ENCODE results near the gene ADRA2B. TPM values are rescaled to one million over a fixed set of nuclear protein-coding genes. Genes with fewer than 3 reads are reported as not detected.

The ADRA2B gene
- polyA plus RNA-seq, 2 of the 4 experiments (the other 2 are of a cell fraction): 0.03 to 0.05 TPM

DNA sequence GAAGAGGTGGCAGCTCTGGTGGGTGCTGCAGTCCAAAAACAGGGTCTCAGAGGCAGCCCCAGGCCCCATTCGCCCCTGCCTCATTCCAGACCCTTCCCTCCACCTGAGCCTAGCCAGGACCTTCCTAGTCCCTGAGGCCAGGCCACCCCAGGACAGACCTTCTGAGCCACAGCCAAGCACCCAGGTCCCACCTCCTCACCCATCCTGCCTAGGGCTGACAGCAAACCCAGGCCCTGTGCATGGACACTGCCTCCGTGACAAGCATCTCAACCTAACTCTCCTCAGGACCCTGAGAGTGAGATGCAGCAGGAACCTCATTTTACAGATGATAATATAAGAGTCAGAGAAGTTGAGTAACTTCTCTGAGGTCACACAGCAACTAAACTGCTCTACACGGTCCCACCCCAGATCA, 15.5 kb downstream of the ADRA2B start:
- WGBS (ENCODE audit: missing lambda C conversion rate): 46% methylated on average over 3 of the region's 3 CpGs
- TF ChIP-seq HOXB13 (CRISPR knock-in tag; IDR thresholded peaks at IDR 0.05; ENCODE audit: low read depth) (no peak), ZFP36 (IDR thresholded peaks at IDR 0.05; ENCODE audit: borderline replicate concordance, partially characterized antibody) (peak; percentile 41), TP53 (CRISPR knock-in tag; IDR thresholded peaks at IDR 0.05) (no peak), HOXB5 (CRISPR knock-in tag; IDR thresholded peaks at IDR 0.05) (no peak), TFCP2L1 (CRISPR knock-in tag; IDR thresholded peaks at IDR 0.05) (no peak), EHF (CRISPR knock-in tag; IDR thresholded peaks at IDR 0.05) (no peak), SMC3 (IDR thresholded peaks at IDR 0.05) (no peak), KDM1A (IDR thresholded peaks at IDR 0.05; ENCODE audit: low read depth) (peak; percentile 43; the same call in 1 of the 2 replicates), EHMT2 (IDR thresholded peaks at IDR 0.05; ENCODE audit: low read depth) (no peak)
- H3K4me3 ChIP-seq: no peak overlapping the region
- peaks cover 11% of the 10 kb centered on the region for H3K9me3 ChIP-seq
- ChIA-PET CTCF (interaction anchor here (15.3 kb wide), 1 partner anchor 14 kb away, joined by 126 read pairs; the partner anchor contains the start of gene ADRA2B), POLR2A (no interaction called here)
- no peaks in the 10 kb centered on the region for H3K4me1 ChIP-seq
- FAIRE-seq: no peak
- H3K4me2 ChIP-seq: no peak overlapping the region
- no peak overlapping the region for H3K27ac ChIP-seq
- no peak for DNase-seq (ENCODE audit: low read depth in 1 of 2, low spot score in 1 of 2)
- no peak for ATAC-seq

- Histone ChIP-seq H3K4me1 (no peaks in the 10 kb centered on the region), H3K27ac (0 out of 6 replicates have a peak overlapping the region, but pooled peaks of 1 of the 2 experiments have one; percentile 13), H3K9me3 (peaks cover 4% of the 10 kb centered on the region), H3K4me3 (no peak overlapping the region), H3K4me2 (no peak overlapping the region)
- ChIA-PET CTCF (interaction anchor here (15.3 kb wide), 1 partner anchor 14 kb away, joined by 126 read pairs; the partner anchor contains the start of gene ADRA2B), POLR2A (interaction anchor here (1.2 kb wide), 1 partner anchor 13 kb away, joined by 3 read pairs; no protein-coding TSS in a partner anchor)
- ATAC-seq: no peak
- DNase-seq (ENCODE audit: low read depth in 1 of 2, low spot score in 1 of 2): no peak
- WGBS (ENCODE audit: missing lambda C conversion rate): 75% methylated on average over 10 of the region's 12 CpGs
- no peak for FAIRE-seq
- TF ChIP-seq GATA3 (IDR thresholded peaks at IDR 0.05; ENCODE audit: borderline replicate concordance): no peak
- TF ChIP-seq RCOR1 (IDR thresholded peaks at IDR 0.05; ENCODE audit: low read depth, low read length): no peak
- no peak for TF ChIP-seq RARB (CRISPR knock-in tag; IDR thresholded peaks at IDR 0.05)
- no peak for TF ChIP-seq MYC (IDR thresholded peaks at IDR 0.05; ENCODE audit: borderline replicate concordance, low read length)
- TF ChIP-seq EP300 (IDR thresholded peaks at IDR 0.05): no peak
- peak; percentile 24 for TF ChIP-seq ZFP36 (IDR thresholded peaks at IDR 0.05; ENCODE audit: borderline replicate concordance, partially characterized antibody)
- TF ChIP-seq RFX5 (IDR thresholded peaks at IDR 0.05): no peak
- TF ChIP-seq, protein P1, sequence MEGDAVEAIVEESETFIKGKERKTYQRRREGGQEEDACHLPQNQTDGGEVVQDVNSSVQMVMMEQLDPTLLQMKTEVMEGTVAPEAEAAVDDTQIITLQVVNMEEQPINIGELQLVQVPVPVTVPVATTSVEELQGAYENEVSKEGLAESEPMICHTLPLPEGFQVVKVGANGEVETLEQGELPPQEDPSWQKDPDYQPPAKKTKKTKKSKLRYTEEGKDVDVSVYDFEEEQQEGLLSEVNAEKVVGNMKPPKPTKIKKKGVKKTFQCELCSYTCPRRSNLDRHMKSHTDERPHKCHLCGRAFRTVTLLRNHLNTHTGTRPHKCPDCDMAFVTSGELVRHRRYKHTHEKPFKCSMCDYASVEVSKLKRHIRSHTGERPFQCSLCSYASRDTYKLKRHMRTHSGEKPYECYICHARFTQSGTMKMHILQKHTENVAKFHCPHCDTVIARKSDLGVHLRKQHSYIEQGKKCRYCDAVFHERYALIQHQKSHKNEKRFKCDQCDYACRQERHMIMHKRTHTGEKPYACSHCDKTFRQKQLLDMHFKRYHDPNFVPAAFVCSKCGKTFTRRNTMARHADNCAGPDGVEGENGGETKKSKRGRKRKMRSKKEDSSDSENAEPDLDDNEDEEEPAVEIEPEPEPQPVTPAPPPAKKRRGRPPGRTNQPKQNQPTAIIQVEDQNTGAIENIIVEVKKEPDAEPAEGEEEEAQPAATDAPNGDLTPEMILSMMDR (IDR thresholded peaks at IDR 0.05): no peak
Observed at GRCh38 chr2:96099861-96100798, 16.2 kb downstream of the ADRA2B start.

DNA sequence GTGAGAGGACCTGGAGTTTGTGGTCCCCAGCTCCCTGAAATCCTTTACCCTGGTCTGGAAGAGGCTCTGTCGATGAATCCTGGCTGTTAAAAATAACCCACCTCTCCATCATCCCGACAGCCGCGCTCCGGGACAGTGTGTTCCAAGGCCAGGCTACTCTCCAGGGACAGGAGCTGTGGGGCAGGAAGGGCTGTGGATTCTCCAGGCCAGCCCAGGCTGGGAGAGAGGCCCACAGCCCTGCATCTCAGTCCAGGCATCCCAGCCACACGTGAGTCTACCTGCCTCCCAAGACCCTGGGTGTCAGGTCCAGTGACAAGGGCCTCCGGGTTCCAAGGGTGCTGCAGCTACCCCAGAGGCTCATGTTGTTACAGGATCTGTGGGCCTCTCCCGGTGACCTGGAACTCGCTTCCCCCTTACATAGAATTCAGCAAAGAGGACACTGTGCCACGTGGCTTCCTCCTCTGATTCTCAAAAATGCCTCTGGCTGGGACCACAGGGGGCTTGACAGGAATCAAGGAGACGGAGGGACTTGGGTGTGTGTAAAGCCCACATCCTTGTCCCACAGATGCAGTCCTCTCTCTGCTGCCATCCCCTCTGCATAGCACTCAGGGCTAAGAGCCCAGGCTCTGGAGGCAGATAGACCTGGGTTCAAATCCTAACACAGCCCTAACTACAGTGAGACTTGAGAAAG, 17.3 kb downstream of the ADRA2B start:
- 80% methylated on average over 11 of the region's 11 CpGs for WGBS (ENCODE audit: missing lambda C conversion rate)
- CTCF ChIA-PET: interaction anchor here (1.3 to 15.3 kb wide), 2 partner anchors 16 to 75 kb away, joined by 3 to 126 read pairs; partner anchors contain the start of gene ADRA2B
- no peak for ATAC-seq

More for the DNA sequence above, 17.3 kb downstream of the ADRA2B start:
- H3K9me3 ChIP-seq: no peaks in the 10 kb centered on the region
- no peaks in the 10 kb centered on the region for H3K4me1 ChIP-seq
- POLR2A ChIA-PET: interaction anchor here (1.2 kb wide), 1 partner anchor 11 kb away, joined by 3 read pairs; no protein-coding TSS in a partner anchor
- H3K4me3 ChIP-seq: no peak overlapping the region
- DNase-seq (ENCODE audit: low read depth in 1 of 2, low spot score in 1 of 2) (no peak), FAIRE-seq (no peak)
- H3K4me2 ChIP-seq: no peak overlapping the region
- H3K27ac ChIP-seq: no peak overlapping the region
- no peak for TF ChIP-seq JUN (IDR thresholded peaks at IDR 0.05)
- no peak for TF ChIP-seq HEYL (CRISPR knock-in tag; IDR thresholded peaks at IDR 0.05)
- TF ChIP-seq, protein P2, sequence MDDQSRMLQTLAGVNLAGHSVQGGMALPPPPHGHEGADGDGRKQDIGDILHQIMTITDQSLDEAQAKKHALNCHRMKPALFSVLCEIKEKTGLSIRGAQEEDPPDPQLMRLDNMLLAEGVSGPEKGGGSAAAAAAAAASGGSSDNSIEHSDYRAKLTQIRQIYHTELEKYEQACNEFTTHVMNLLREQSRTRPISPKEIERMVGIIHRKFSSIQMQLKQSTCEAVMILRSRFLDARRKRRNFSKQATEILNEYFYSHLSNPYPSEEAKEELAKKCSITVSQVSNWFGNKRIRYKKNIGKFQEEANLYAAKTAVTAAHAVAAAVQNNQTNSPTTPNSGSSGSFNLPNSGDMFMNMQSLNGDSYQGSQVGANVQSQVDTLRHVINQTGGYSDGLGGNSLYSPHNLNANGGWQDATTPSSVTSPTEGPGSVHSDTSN (IDR thresholded peaks at IDR 0.05): no peak
